ENCODE results near the gene COL8A1.

The COL8A1 gene

GRCh38 chr3:99765042-99765942, 126.9 kb downstream of the COL8A1 start:
- TF ChIP-seq CTCF (IDR thresholded peaks at IDR 0.05; ENCODE audit: extremely low read depth, missing control alignments), result no peak
- no peak for DNase-seq (ENCODE audit: low spot score)

- no peak for TF ChIP-seq CTCF (IDR thresholded peaks at IDR 0.05; ENCODE audit: extremely low read depth, missing control alignments)
- DNase-seq (ENCODE audit: low spot score), result no peak
These were observed 128.9 kb downstream of the COL8A1 start for GRCh38 chr3:99767291-99767690.

DNA sequence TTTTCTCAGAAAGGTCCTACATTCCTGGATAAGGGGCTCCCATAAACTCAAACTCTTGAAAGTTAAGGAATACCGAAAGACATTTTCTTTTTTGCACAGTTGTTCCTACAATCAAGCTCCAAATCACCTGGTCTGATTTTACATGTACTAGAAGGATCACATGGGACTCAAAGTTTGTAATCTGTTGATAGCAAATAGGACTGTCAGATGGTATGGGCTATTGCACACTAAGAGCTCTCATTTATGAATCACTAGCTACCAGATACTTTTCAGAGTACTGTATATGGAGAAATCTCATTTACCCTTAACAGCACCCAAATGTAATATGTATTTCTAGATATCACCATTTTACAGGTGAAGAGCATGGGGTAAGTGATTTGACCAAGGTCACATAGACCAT, 129.7 kb downstream of the COL8A1 start:
- no peak for DNase-seq (ENCODE audit: low spot score)
- no peak for TF ChIP-seq CTCF (IDR thresholded peaks at IDR 0.05; ENCODE audit: extremely low read depth, missing control alignments)

DNA sequence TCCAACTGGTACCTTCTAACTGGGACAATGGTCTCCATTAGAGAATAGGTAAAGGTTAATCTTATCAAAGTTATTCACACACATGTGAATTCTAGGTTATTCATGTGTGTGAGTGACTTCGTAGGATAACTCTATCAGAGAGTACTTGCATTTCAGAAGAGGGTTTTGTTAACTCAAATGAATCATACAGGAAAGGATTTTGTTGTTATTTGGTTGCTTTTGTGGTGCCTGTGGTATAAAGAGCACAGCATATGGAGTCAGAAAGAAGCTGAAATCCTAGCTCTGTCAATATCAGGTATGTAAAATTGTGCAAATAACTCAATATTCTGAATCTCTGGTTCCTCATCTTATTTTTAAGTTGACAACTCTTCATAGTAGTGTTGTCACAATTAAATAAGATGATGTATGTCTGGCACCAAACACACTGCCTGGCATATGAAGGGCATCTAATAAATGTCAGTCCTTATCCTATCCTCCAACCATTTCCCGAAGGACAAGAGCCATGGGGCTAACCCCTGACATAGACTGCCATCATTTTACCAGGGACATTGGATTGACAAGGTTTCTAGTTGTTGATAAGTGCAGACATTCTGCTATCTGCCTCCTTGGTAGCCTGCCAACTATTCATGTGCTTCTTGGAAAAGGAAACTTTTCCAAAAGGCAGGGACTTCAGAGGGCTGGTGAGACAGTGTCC, 130.6 kb downstream of the COL8A1 start:
- TF ChIP-seq CTCF (IDR thresholded peaks at IDR 0.05; ENCODE audit: extremely low read depth, missing control alignments), result no peak
- no peak for DNase-seq (ENCODE audit: low spot score)

GRCh38 chr3:99772171-99772570, 133.8 kb downstream of the COL8A1 start:
- DNase-seq (ENCODE audit: low spot score), result no peak
- no peak for TF ChIP-seq CTCF (IDR thresholded peaks at IDR 0.05; ENCODE audit: extremely low read depth, missing control alignments)

DNA sequence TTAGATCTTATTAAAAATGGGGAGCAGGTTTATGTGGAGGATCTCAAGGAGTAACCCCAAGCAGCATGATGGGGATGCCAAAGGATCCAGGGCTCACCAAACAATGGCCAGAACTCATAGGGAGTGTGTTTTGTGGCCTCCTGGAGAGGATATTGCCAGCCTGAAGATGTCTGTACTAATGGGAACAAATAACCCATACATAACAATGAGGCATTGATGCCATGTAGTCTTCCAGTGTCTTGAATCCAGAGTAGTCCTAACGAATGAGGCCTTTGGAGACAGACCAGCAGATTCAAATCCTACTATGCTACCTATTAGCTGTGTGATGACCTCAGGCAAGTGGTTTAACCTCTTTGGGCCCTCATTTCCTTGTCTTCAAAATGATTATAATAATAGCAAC, 134.3 kb downstream of the COL8A1 start:
- DNase-seq (ENCODE audit: low spot score), result no peak

More for the DNA sequence above, 134.3 kb downstream of the COL8A1 start:
- no peak for TF ChIP-seq CTCF (IDR thresholded peaks at IDR 0.05; ENCODE audit: extremely low read depth, missing control alignments)

Measured in GM20000 (cell line).